Motor neuron (in vitro differentiated cells): Measurements from ENCODE around the gene UBE2V1. TPM values are rescaled to one million over a fixed set of nuclear protein-coding genes. Genes with fewer than 3 reads are reported as not detected.
"Not testable (repeated sequence)": the region's sequence is repeated elsewhere in the genome, so short reads cannot be mapped to it uniquely, and the experiment has no call there.

Source experiments
- ATAC-seq, 8 experiments: fragments of 200-7000 bp; cut with Tn5 transposase; replicated peaks in 6 of 8; 2 replicates each; pipeline ENCODE4 v1.8.0; 2021; ENCODE audit warnings: mild to moderate bottlenecking in 8 of 8, moderate library complexity in 8 of 8
- H3K27ac ChIP-seq, 2 donors: fragments of 250-450 bp; sonication (Bioruptor Pico); 2 replicates each; pipeline ENCODE4 v1.9.0; 2021; ENCODE audit warnings: antibody characterized with exemption in 2 of 2, mild to moderate bottlenecking in 2 of 2, moderate library complexity in 1 of 2
- H3K4me1 ChIP-seq, 2 donors: fragments of 250-450 bp; sonication (Bioruptor Pico); replicated peaks in 1 of 2; 2 replicates each; pipeline ENCODE4 v1.6.1; 2021; ENCODE audit warnings: antibody characterized with exemption in 2 of 2, mild to moderate bottlenecking in 2 of 2, moderate library complexity in 1 of 2
- H3K4me3 ChIP-seq, 5 donors: fragments of 250-450 bp; sonication (Bioruptor Pico); 2 replicates each; pipeline ENCODE4 v1.9.0; 2021; ENCODE audit warnings: antibody characterized with exemption in 5 of 5, mild to moderate bottlenecking in 5 of 5, moderate library complexity in 4 of 5
- WGBS, 10 experiments: fragments of 450-650 bp; shearing (Covaris generic); methylation state at CpG; one replicate each; pipeline ENCODE4 v1.0.0; 2022; 5-methylcytosine and 5-hydroxymethylcytosine counted together
- in situ Hi-C, 9 experiments: fragments of 400-800 bp; cut with MboI; loops; one replicate each; pipeline ENCODE4 v1.15.0; 2021; ENCODE audit warnings: low sequenced_read_pairs in 9 of 9, low pct_unique_long_range_greater_than_20kb in 2 of 9; ENCODE audit not compliant: unreplicated experiment in 9 of 9
- total RNA-seq, 8 experiments: library from RNA; unstranded; fragments of 300-600 nt; gene quantifications; 2 replicates each; pipeline versions ENCODE4 v1.2.3 to v1.2.4, GENCODE V29; 2022

UBE2V1 gene
- total RNA-seq, 8 experiments from 2014 or later = 55.7 to 158 (median 87.4) TPM

DNA sequence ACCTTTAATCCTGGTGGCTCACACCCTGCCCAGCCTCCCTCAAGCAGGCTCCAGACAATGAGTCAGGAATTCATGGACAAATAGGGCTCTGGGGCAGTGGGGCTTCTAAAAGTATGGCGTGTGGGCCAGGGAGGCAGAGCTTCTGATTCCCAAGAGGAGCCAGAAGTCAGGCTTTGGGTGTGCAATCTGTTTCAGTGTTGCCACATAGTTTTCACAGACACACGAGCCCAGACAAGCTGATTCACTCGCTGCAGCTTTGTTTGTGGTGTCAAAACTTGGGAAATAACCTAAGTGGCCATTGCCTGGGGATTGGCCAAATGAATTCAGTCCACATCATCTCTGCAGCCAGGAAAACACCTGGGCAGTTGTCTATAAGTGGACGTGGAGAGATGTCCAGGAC is 31.4 kb upstream of the UBE2V1 start:
- in situ Hi-C loops = no loop called here

DNA sequence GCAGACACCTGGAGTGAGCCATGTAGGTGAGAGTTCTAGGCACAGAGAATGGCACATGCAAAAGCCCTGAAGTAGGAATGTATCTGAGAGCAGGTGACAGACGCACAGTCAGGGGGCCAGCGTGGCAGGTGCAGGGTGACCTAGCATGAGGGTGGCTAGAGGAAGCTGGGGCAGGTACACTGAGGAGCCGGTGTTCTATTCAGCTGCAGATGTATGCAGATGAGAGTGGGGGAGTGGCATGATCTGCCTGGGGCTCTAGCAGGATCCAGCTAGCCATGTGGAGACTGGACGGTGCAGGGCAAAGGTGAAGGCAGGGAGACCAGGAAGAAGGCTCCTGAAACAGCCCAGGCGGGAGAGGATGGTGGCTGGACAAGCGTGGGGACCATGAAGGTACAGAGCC is 29.9 kb upstream of the UBE2V1 start:
- Histone ChIP-seq H3K4me1 (peaks cover 0 to 6% of the 10 kb centered on the region in 2 donors), H3K4me3 (no peak overlapping the region), H3K27ac (no peak overlapping the region)
- peak in 2 of 8 experiments; percentile 17 to 65 for ATAC-seq
- in situ Hi-C loops = no loop called here
- 50 to 74% (median 59%) methylated on average over 2 to 6 of the region's 6 CpGs; no CpG with 5 or more reads in 6 of the 10 experiments for WGBS, 10 experiments

More for the DNA sequence above, 31.4 kb upstream of the UBE2V1 start:
- Histone ChIP-seq H3K4me3 (no peak overlapping the region), H3K4me1 (peaks cover 0 to 6% of the 10 kb centered on the region in 2 donors), H3K27ac (no peak overlapping the region)
- ATAC-seq = peak in 2 of 8 experiments; percentile 59 to 63
- WGBS, 10 experiments = 0 to 100% (median 81%) methylated on average over 1 to 4 of the region's 4 CpGs; no CpG with 5 or more reads in 2 of the 10 experiments

- 54 to 100% (median 87%) methylated on average over 1 to 7 of the region's 12 CpGs; no CpG with 5 or more reads in 3 of the 10 experiments for WGBS, 10 experiments
- H3K4me1 ChIP-seq = peaks cover 0 to under 1% of the 10 kb centered on the region in 2 donors
- H3K27ac ChIP-seq = no peak overlapping the region
- in situ Hi-C loops = no loop called here
- no peak overlapping the region for H3K4me3 ChIP-seq
- ATAC-seq = peak in 1 of 8 experiments; percentile 54
Measured at GRCh38 chr20:50141811-50142561, 29.0 kb upstream of the UBE2V1 start.

- in situ Hi-C loops = no loop called here
- Histone ChIP-seq H3K4me3 (no peak overlapping the region), H3K27ac (no peak overlapping the region), H3K4me1 (no peaks in the 10 kb centered on the region)
- WGBS, 10 experiments = 100% methylated on average over 1 to 2 of the region's 6 CpGs; no CpG with 5 or more reads in 5 of the 10 experiments
- ATAC-seq = no peak
Measured at GRCh38 chr20:50141018-50141675, 28.2 kb upstream of the UBE2V1 start.

- no peak overlapping the region for H3K4me3 ChIP-seq
- in situ Hi-C loops = no loop called here
- 94 to 100% (median 98%) methylated on average over 1 to 9 of the region's 11 CpGs; no CpG with 5 or more reads in 7 of the 10 experiments for WGBS, 10 experiments
- no peak for ATAC-seq
- H3K4me1 ChIP-seq = no peaks in the 10 kb centered on the region
- H3K27ac ChIP-seq = no peak overlapping the region
Measured at GRCh38 chr20:50140339-50140859, 27.4 kb upstream of the UBE2V1 start.

- peak in 4 of 8 experiments; percentile 7 to 36 (median 17) for ATAC-seq
- in situ Hi-C loops = no loop called here
- Histone ChIP-seq H3K4me3 (no peak overlapping the region), H3K4me1 (peaks cover 0 to 5% of the 10 kb centered on the region in 2 donors), H3K27ac (no peak overlapping the region)
- 60 to 87% (median 79%) methylated on average over 1 to 13 of the region's 29 CpGs; no CpG with 5 or more reads in 4 of the 10 experiments for WGBS, 10 experiments
Measured at GRCh38 chr20:50138479-50139393, 25.8 kb upstream of the UBE2V1 start.

GRCh38 chr20:50138120-50138478 is 25.1 kb upstream of the UBE2V1 start:
- in situ Hi-C loops = no loop called here
- WGBS, 10 experiments = 57 to 100% (median 92%) methylated on average over 1 to 4 of the region's 5 CpGs; no CpG with 5 or more reads in 2 of the 10 experiments
- H3K4me1 ChIP-seq = peaks cover 0 to 11% of the 10 kb centered on the region in 2 donors
- H3K27ac ChIP-seq = no peak overlapping the region
- peak in 2 of 8 experiments; percentile 5 to 15 for ATAC-seq
- no peak overlapping the region for H3K4me3 ChIP-seq

GRCh38 chr20:50137702-50138101 is 24.8 kb upstream of the UBE2V1 start:
- H3K4me1 ChIP-seq = peaks cover 0 to 11% of the 10 kb centered on the region in 2 donors
- 50 to 100% (median 96%) methylated on average over 1 to 13 of the region's 13 CpGs; no CpG with 5 or more reads in 2 of the 10 experiments for WGBS, 10 experiments
- H3K27ac ChIP-seq, in situ Hi-C loops, H3K4me3 ChIP-seq: not testable (repeated sequence)
- ATAC-seq = peak in 4 of 8 experiments; percentile 22 to 48 (median 32)

- Histone ChIP-seq H3K4me1 (peaks cover 0 to 11% of the 10 kb centered on the region in 2 donors), H3K27ac (no peak overlapping the region), H3K4me3 (no peak overlapping the region)
- in situ Hi-C loops = no loop called here
- WGBS, 10 experiments = 81 to 100% (median 94%) methylated on average over 3 to 9 of the region's 15 CpGs
- peak in 1 of 8 experiments; percentile 9 for ATAC-seq
Measured at GRCh38 chr20:50136822-50137599, 24.1 kb upstream of the UBE2V1 start.

DNA sequence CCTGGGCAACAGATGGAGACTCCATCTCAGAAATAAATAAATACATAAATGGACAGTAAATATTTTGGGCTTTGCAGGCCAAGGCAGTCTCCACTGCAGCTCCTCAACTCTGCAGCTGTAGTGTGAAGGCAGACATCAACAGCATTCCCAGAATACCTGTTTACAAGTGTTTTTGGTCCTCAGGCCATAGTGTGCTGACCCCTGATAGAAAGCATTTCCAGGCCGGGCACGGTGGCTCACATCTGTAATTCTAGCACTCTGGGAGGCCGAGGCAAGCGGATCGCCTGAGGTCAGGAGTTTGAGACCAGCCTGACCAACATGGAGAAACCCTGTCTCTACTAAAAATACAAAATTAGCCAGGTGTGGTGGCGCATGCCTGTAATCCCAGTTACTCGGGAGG is 22.2 kb upstream of the UBE2V1 start:
- H3K4me1 ChIP-seq = peaks cover 0 to 11% of the 10 kb centered on the region in 2 donors
- H3K4me3 ChIP-seq, ATAC-seq, in situ Hi-C loops, H3K27ac ChIP-seq: not testable (repeated sequence)
- WGBS, 10 experiments = 100% methylated on average over 1 of the region's 7 CpGs; no CpG with 5 or more reads in 9 of the 10 experiments

- WGBS, 10 experiments = 77 to 100% (median 83%) methylated on average over 1 to 7 of the region's 9 CpGs; no CpG with 5 or more reads in 5 of the 10 experiments
- peak in 1 of 8 experiments; percentile 11 for ATAC-seq
- peaks cover 0 to 11% of the 10 kb centered on the region in 2 donors for H3K4me1 ChIP-seq
- peak overlapping the region in 1 of 2 donors; percentile 36 for H3K27ac ChIP-seq
- in situ Hi-C loops = no loop called here
- no peak overlapping the region for H3K4me3 ChIP-seq
Measured at GRCh38 chr20:50133474-50134217, 20.7 kb upstream of the UBE2V1 start.
